ENCODE results near the gene SFRP5.

SFRP5 gene

DNA sequence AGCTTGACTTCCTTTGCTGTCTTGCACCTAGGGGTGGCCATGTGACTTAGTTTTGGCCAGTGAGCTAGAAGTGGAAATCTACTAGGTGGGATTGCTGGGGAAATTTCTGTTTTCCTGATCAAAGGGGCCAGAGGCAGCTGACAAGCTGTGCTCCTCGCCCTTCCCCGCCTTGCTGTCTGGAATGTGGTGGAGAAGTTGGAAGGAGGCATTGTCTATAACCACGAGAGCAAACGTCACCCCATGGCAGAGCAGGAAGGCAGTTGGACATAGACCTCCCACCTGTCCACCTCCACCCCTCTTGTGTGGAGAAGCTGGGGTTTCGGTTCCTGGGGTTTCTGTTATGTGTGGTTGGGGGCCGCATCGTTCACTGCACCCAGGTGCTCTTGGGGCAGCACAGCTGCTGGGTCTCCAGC lies 7.3 kb downstream of the SFRP5 start:
- DNase-seq (ENCODE audit: low read depth in 1 of 2, low spot score in 1 of 2): no peak
- no peak for TF ChIP-seq SPI1 (IDR thresholded peaks at IDR 0.05; ENCODE audit: borderline replicate concordance, low read depth)
- TF ChIP-seq, protein P1, sequence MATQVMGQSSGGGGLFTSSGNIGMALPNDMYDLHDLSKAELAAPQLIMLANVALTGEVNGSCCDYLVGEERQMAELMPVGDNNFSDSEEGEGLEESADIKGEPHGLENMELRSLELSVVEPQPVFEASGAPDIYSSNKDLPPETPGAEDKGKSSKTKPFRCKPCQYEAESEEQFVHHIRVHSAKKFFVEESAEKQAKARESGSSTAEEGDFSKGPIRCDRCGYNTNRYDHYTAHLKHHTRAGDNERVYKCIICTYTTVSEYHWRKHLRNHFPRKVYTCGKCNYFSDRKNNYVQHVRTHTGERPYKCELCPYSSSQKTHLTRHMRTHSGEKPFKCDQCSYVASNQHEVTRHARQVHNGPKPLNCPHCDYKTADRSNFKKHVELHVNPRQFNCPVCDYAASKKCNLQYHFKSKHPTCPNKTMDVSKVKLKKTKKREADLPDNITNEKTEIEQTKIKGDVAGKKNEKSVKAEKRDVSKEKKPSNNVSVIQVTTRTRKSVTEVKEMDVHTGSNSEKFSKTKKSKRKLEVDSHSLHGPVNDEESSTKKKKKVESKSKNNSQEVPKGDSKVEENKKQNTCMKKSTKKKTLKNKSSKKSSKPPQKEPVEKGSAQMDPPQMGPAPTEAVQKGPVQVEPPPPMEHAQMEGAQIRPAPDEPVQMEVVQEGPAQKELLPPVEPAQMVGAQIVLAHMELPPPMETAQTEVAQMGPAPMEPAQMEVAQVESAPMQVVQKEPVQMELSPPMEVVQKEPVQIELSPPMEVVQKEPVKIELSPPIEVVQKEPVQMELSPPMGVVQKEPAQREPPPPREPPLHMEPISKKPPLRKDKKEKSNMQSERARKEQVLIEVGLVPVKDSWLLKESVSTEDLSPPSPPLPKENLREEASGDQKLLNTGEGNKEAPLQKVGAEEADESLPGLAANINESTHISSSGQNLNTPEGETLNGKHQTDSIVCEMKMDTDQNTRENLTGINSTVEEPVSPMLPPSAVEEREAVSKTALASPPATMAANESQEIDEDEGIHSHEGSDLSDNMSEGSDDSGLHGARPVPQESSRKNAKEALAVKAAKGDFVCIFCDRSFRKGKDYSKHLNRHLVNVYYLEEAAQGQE (IDR thresholded peaks at IDR 0.05; ENCODE audit: insufficient replicate concordance, low read depth): no peak

DNA sequence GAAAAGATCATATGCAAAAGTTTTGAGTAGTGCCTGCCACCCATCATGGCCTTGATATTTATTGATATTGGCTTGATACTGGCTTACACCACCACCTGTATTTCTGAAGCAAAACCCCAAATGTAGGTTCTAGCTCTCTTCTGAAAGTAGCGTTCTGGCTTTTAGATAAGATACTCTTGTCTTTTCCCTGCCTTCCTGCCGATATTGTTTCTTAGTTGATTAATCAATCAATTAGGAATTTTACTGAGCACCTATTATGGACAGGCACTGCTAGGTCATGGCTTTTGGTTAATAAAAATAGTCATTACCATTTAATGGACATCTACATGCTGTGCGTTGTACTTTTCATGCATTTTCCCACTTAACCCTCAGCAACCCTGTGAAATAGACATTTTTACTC lies 7.9 kb downstream of the SFRP5 start:
- Histone ChIP-seq H3K4me3 (replicated peaks; ENCODE audit: insufficient read depth, low read length) (no peak overlapping the region), H3K27ac (replicated peaks) (no peak overlapping the region), H3K27me3 (ENCODE audit: insufficient read depth, poor library complexity, severe bottlenecking) (peaks cover under 1% of the 10 kb centered on the region)
- DNase-seq (ENCODE audit: low read depth in 1 of 2, low spot score in 1 of 2): no peak
- TF ChIP-seq GABPA (IDR thresholded peaks at IDR 0.05; ENCODE audit: low read depth): no peak
- no peak for TF ChIP-seq SPI1 (IDR thresholded peaks at IDR 0.05; ENCODE audit: borderline replicate concordance, low read depth)
- TF ChIP-seq, protein P2, sequence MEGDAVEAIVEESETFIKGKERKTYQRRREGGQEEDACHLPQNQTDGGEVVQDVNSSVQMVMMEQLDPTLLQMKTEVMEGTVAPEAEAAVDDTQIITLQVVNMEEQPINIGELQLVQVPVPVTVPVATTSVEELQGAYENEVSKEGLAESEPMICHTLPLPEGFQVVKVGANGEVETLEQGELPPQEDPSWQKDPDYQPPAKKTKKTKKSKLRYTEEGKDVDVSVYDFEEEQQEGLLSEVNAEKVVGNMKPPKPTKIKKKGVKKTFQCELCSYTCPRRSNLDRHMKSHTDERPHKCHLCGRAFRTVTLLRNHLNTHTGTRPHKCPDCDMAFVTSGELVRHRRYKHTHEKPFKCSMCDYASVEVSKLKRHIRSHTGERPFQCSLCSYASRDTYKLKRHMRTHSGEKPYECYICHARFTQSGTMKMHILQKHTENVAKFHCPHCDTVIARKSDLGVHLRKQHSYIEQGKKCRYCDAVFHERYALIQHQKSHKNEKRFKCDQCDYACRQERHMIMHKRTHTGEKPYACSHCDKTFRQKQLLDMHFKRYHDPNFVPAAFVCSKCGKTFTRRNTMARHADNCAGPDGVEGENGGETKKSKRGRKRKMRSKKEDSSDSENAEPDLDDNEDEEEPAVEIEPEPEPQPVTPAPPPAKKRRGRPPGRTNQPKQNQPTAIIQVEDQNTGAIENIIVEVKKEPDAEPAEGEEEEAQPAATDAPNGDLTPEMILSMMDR (IDR thresholded peaks at IDR 0.05; ENCODE audit: insufficient read depth, low read length): no peak
- no peak for TF ChIP-seq POLR2AphosphoS5 (IDR thresholded peaks at IDR 0.05; ENCODE audit: low read depth)
- TF ChIP-seq, protein P1 (IDR thresholded peaks at IDR 0.05; ENCODE audit: insufficient replicate concordance, low read depth): no peak

More for the DNA sequence above, 7.3 kb downstream of the SFRP5 start:
- H3K4me3 ChIP-seq (replicated peaks; ENCODE audit: insufficient read depth, low read length): no peak overlapping the region
- no peak overlapping the region for H3K27ac ChIP-seq (replicated peaks)
- H3K27me3 ChIP-seq (ENCODE audit: insufficient read depth, poor library complexity, severe bottlenecking): peaks cover 3% of the 10 kb centered on the region

DNA sequence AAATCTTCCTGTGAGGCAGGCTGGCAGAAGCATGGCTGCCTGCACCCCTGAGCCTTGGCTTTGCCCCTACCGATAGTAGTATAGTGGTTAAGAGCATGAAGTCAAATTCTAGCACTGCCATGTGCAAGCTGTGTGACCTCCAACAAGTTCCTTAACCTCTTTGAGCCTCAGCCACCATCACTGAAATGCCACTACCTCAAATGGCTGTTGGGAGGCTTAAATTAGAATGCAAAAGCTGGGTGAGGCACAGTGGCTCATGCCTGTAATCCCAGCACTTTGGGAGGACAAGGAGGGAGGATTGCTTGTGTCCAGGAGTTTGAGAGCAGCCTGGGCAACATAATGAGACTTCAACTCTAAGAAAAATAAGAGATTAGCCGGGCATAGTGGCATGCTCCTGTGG lies 8.4 kb downstream of the SFRP5 start:
- H3K27me3 ChIP-seq (ENCODE audit: insufficient read depth, poor library complexity, severe bottlenecking): no peaks in the 10 kb centered on the region
- H3K27ac ChIP-seq (replicated peaks): no peak overlapping the region
- no peak for TF ChIP-seq GABPA (IDR thresholded peaks at IDR 0.05; ENCODE audit: low read depth)
- TF ChIP-seq, protein P1 (IDR thresholded peaks at IDR 0.05; ENCODE audit: insufficient replicate concordance, low read depth): no peak
- TF ChIP-seq, protein P2 (IDR thresholded peaks at IDR 0.05; ENCODE audit: insufficient read depth, low read length): no peak
- TF ChIP-seq SPI1 (IDR thresholded peaks at IDR 0.05; ENCODE audit: borderline replicate concordance, low read depth): no peak
- no peak for TF ChIP-seq POLR2AphosphoS5 (IDR thresholded peaks at IDR 0.05; ENCODE audit: low read depth)
- no peak for DNase-seq (ENCODE audit: low read depth in 1 of 2, low spot score in 1 of 2)
- no peak overlapping the region for H3K4me3 ChIP-seq (replicated peaks; ENCODE audit: insufficient read depth, low read length)

Data from HL-60 (cell line).